NCI-H2081 treated with DMSO at 0.1 percent for 48 hours (cell line): ENCODE measurements around the gene PRKG2.
"Not testable (repeated sequence)": the region's sequence is repeated elsewhere in the genome, so short reads cannot be mapped to it uniquely, and the experiment has no call there.

ENCODE experiments used
- DNase-seq: peaks from one replicate; lab custom pipeline; 2025; lab: John Stamatoyannopoulos, UW

The PRKG2 gene

DNA sequence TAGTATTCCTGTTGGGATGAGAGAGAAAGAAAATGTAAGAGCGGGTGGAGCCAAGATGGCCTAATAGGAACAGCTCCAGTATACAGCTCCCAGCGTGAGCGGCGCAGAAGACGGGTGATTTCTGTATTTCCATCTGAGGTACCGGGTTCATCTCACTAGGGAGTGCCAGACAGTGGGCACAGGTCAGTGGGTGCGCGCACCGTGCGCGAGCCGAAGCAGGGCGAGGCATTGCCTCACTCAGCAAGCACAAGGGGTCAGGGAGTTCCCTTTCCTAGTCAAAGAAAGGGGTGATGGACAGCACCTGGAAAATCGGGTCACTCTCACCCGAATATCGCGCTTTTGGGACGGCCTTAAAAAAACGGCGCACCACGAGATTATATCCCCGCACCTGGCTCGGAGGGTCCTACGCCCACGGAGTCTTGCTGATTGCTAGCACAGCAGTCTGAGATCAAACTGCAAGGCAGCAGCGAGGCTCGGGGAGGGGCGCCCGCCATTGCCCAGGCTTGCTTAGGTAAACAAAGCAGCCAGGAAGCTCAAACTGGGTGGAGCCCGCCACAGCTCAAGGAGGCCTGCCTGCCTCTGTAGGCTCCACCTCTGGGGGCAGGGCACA, 61.2 kb downstream of the PRKG2 start:
- DNase-seq = not testable (repeated sequence)

DNA sequence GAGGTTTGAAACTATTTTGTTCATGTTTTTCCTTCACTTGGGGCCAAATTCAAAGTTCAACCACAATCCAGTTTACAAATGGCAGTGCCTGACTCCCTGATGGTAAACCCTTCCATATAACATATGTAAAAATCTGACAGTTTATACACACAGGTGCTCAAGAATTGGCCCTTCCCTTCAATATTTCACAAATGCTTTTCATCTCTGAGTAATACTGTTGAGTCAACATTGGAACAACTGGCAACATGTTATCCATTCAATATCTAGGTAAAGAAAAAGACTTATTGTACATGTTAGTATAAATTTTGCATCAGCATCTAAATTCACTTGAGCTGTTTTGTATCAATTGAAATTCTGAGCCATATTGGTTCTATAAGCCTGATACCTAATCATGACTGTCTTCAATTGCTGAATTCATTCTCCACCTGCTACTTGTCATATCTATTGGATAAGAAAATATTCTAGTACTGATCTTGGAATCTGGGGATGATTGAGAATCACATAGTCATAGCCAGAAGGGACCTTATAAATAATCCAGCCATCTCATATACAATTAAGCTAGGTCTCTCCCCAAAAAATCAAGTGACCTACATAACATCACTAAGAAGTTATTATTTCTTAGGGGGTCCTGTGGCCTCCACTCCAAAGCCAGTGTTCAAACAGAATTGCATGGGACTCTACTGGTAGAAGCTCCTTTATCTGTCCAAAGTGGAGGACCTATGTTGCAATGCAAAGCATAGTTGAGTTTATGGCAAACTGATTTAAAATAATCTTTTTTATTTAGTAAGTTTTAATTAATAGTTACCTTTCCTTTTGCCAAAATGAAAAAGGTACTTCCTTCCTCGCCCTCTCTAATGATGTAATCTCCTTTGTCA, 61.9 kb downstream of the PRKG2 start:
- peak; percentile 11 for DNase-seq

GRCh38 chr4:81149976-81150375, 65.0 kb downstream of the PRKG2 start:
- no peak for DNase-seq

DNA sequence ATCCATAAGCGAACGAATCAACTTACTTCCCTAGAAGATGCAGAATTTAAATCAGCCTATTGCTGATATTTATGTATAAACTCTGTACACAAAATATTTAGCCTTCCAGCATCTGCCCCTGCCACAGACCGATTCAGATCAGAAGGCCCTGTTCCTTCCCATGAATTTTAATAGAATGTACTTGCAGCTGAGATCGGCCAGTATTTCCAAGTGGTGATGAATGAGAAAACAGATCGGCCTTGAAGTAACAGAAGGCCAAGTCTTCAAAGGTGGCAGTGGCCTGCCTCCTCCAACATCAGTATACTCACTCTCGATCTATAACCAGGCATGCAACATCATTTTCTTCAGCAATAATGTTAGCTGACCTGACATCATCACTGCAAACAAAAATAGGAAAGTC, 66.4 kb downstream of the PRKG2 start:
- no peak for DNase-seq

- DNase-seq = no peak
Observed at GRCh38 chr4:81146466-81146865, 68.6 kb downstream of the PRKG2 start.

- DNase-seq = no peak
Observed at GRCh38 chr4:81143183-81143582, 71.8 kb downstream of the PRKG2 start.

- peak; percentile 15 for DNase-seq
Observed at GRCh38 chr4:81142744-81143143, 72.3 kb downstream of the PRKG2 start.

- no peak for DNase-seq
Observed at GRCh38 chr4:81137894-81138293, 77.1 kb downstream of the PRKG2 start.

- DNase-seq = no peak
Observed at GRCh38 chr4:81137446-81137845, 77.6 kb downstream of the PRKG2 start.

DNA sequence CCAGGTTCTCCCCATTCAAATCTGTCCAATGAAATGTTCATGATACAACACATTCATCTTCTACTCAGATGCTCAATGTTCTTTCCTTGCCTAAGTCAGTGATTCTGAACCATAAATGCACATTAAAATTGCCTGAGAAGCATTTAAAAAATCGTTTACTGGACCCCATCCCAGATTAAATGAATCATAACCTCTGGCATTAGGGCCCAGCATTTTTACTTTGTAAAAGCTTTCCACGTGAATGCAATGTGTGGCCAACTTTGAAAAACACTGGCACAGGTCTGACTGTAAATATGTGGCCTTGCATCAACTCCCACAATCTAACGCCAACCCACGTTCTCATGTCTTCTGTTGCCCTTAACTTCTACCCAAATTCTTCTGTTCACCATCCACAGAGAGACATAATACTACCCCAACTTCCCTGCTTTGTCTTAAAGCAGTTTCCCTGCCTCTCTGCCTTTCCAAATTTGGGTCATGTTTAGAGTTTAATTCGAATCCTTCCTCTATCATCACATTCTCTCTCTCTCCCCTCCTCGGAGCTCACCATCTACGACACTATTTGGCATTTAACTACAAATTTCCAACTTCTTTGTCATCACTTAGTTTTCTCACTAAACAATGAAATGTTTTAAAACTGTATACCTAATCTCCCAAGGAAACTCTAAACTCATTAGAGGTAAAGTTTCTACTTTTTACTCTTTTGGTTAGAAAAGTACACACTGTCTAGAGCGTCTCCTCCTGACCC, 78.7 kb downstream of the PRKG2 start:
- no peak for DNase-seq

DNA sequence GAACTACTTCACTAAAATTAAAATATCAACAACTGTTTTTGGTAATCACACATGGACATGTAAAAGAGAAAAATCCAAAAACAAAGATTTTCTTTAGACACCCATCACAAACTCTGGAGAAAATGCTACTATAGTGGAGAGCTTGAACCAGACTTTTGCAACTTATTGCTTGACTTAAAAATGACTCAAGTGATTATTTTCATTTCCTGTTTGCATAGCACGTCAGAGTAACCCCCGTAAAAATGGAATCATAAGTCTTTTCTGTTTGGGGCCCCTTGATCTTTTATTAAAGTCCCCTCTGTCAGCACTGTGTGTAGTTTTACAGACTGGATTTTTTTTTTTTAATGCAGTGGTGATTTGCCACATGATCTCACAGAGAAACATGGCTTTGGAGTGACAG, 79.5 kb downstream of the PRKG2 start:
- no peak for DNase-seq

- no peak for DNase-seq
Observed at GRCh38 chr4:81131563-81131962, 83.5 kb downstream of the PRKG2 start.

GRCh38 chr4:81131066-81131465, 84.0 kb downstream of the PRKG2 start:
- DNase-seq = no peak

DNA sequence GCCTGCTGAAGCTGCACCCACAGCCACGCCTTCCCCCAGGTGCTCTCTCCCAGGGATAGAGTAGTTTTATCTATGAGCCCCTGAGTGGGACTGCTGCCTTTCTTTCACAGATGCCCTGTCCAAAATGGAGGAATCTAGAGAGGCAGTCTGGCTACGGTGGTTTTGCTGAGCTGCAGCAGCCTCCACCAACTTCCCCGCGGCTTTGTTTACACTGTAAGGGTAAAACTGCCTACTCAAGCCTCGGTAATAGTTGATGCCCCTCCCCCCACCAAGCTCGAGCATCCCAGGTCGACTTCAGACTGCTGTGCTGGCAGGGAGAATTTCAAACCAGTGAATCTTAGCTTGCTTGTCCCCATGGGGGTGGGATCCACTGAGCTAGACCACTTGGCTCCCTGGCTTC, 84.5 kb downstream of the PRKG2 start:
- no peak for DNase-seq

GRCh38 chr4:81120055-81120454, 95.0 kb downstream of the PRKG2 start:
- no peak for DNase-seq

DNA sequence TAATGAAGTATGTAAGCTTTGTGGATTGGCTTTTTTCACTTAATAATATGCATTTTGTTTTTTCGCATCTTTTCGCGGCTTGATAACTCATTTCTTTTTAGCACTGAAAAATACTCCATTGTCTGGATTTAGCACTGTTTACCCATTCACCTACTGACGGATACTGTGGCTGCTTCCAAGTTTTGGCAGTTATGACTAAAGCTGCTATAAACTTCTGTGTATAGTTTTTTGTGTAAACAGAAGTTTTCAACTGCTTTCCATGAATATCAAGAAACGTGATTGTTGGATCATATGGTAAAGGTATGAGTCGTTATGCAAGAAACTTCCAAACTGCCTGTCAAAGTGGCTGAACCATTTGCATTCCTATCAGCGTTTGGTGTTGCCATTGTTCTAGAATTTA, 96.9 kb downstream of the PRKG2 start:
- DNase-seq = no peak

GRCh38 chr4:81116566-81116965, 98.5 kb downstream of the PRKG2 start:
- DNase-seq = no peak

DNA sequence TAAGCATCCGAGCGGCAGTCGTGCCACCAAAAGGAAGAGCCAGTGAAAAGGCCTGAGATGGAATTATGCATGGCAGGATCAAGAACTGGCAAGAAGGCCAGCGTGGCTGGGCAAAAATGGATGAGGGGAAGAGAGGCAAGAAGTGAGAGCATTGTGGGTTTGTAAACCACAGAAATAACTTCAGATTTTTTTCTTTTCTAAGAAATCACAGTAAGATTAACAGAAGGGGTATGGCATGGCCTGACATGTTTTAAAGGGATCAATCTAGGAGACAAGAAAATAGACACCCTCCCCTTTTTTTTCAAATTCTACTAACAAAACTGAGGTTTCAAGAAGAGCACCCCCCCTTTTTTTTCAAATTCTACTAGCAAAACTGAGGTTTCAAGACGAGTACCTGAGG, 102.0 kb downstream of the PRKG2 start:
- no peak for DNase-seq

- no peak for DNase-seq
Observed at GRCh38 chr4:81109356-81109755, 105.7 kb downstream of the PRKG2 start.

GRCh38 chr4:81106150-81106549, 108.9 kb downstream of the PRKG2 start:
- DNase-seq = no peak

DNA sequence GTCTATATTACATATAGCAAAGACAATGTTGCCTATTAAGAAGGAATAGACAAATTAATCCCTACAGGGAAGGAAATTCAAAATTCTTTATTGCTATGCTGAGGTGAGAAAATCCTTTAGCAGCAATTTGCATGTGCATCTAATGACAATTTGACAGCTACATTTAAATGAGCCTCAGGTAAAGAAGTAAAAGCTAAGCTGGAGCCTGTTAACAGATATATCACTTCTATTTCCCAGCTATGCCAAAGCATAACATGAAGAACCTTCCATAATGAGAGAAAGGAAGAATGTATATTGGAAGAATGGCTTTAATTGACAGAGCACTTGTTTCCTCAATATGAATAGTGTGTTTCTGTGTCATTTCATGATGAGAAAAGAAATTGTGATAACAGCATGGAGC, 112.9 kb downstream of the PRKG2 start:
- DNase-seq = no peak

DNA sequence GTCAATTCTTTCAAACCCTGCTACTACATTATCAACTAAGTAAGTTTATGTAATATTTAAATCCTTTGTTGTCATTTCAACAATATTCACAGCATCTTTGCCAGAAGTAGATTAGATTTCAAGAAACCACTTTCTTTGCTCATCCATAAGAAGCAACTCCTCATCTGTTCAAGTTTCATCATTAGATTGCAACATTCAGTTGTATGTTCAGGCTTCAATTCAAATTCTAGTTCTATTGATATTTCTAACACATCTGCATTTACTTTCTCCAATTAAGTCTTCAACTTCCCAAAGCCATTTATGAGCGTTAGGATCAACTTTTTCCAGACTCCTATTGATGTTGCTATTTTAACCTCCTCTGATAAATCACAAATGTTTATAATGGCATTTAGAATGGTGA, 118.5 kb downstream of the PRKG2 start:
- DNase-seq = no peak

DNA sequence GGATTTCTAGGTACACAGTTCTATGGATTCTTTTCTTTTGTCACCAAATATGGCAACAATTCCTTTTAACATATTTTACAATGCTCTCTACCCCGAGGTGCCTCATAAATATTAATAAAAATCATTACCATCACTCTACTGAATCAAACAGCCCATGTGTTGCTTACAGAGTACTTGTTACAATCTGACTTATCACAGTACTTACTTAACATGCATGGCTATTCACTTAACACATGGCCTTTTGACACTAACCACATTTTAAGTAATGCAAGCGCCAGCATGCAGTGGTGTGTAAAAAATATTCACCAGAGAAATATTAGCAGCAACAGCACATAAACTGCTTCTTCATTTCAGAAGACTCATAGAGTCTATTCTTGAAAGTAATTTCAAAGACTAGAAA, 119.6 kb downstream of the PRKG2 start:
- no peak for DNase-seq
